Fibroblast of lung (primary cell): Measurements from ENCODE around the gene PECR. TPM values are rescaled to one million over a fixed set of nuclear protein-coding genes. Genes with fewer than 3 reads are reported as not detected.

Experiments used
- DNase-seq, 2 donors: peaks; one replicate each; pipeline versions ENCODE4 v3.0.0 to v3.0.0-alpha.2; 2010; ENCODE audit warnings: low read depth in 2 of 2
- H2AFZ ChIP-seq: 2 replicates; pipeline ENCODE4 v1.5.1; 2012; ENCODE audit warnings: low read length, control low read depth, inconsistent platforms
- H3K27ac ChIP-seq: 2 replicates; pipeline ENCODE4 v1.5.1; 2011; ENCODE audit warnings: low read length, control low read depth; ENCODE audit not compliant: insufficient read depth
- H3K27me3 ChIP-seq: 2 replicates; pipeline ENCODE4 v1.5.1; 2011; ENCODE audit warnings: mild to moderate bottlenecking, low read length; ENCODE audit not compliant: control insufficient read depth, insufficient read depth
- H3K36me3 ChIP-seq: 2 replicates; pipeline ENCODE4 v1.5.1; 2011; ENCODE audit warnings: low read length; ENCODE audit not compliant: control insufficient read depth, insufficient read depth
- H3K4me1 ChIP-seq: 2 replicates; pipeline ENCODE4 v1.5.1; 2011; ENCODE audit warnings: low read length; ENCODE audit not compliant: control insufficient read depth, insufficient read depth; ENCODE audit errors: extremely low read depth
- H3K4me2 ChIP-seq: 2 replicates; pipeline ENCODE4 v1.5.1; 2011; ENCODE audit warnings: low read length, control low read depth; ENCODE audit not compliant: insufficient read depth; ENCODE audit errors: extremely low read depth
- H3K4me3 ChIP-seq, 4 experiments: fragments of 200-600 bp in 1 of 4; sonication (generic) in 1 of 4; replicated peaks in 1 of 4; 2 replicates each; pipeline ENCODE4 v1.5.1; 2011 to 2016; ENCODE audit warnings: low read length in 4 of 4, low read depth in 3 of 4, mild to moderate bottlenecking in 3 of 4, control low read depth in 2 of 4, inconsistent platforms in 1 of 4, mixed read lengths in 1 of 4; ENCODE audit not compliant: insufficient read depth in 1 of 4; ENCODE audit errors: control extremely low read depth in 1 of 4
- H3K79me2 ChIP-seq: 2 replicates; pipeline ENCODE4 v1.5.1; 2012; ENCODE audit warnings: mild to moderate bottlenecking, low read length, inconsistent platforms; ENCODE audit not compliant: control insufficient read depth, insufficient read depth
- H3K9ac ChIP-seq: 2 replicates; pipeline ENCODE4 v1.5.1; 2011; ENCODE audit warnings: mild to moderate bottlenecking, low read length, control low read depth; ENCODE audit not compliant: insufficient read depth
- H3K9me3 ChIP-seq: 2 replicates; pipeline ENCODE4 v1.5.1; 2012; ENCODE audit warnings: low read depth, low read length; ENCODE audit not compliant: control insufficient read depth, insufficient read depth
- H4K20me1 ChIP-seq: 2 replicates; pipeline ENCODE4 v1.5.1; 2011; ENCODE audit warnings: low read length; ENCODE audit not compliant: control insufficient read depth, insufficient read depth; ENCODE audit errors: extremely low read depth
- EZH2 ChIP-seq: IDR thresholded peaks from 2 replicates; pipeline ENCODE4 v1.5.1; 2012; ENCODE audit warnings: low read length, control low read depth, mild to moderate bottlenecking; ENCODE audit errors: missing control alignments
- polyA plus RNA-seq, 2 donors: library from polyadenylated mRNA; depleted of rRNA in 1 of 2; stranded (reverse) in 1 of 2; unstranded in 1 of 2; fragments of >200 nt; gene quantifications; 2 replicates each; pipeline ENCODE4 v1.2.1, GENCODE V29; 2011 to 2012; ENCODE audit warnings: missing spikeins in 1 of 2
- total RNA-seq: library from RNA; depleted of rRNA; stranded (reverse); fragments of >200 nt; gene quantifications from 2 replicates; pipeline ENCODE4 v1.2.1, GENCODE V29; 2014
- TF ChIP-seq, protein P1 (sequence below), 2 donors: IDR thresholded peaks in 1 of 2; conservative IDR thresholded peaks in 1 of 2; 1 replicate in 1 of 2; 2 replicates in 1 of 2; pipeline ENCODE4 v1.5.1; 2011 to 2012; ENCODE audit warnings: low read length in 2 of 2, control low read depth in 1 of 2, inconsistent platforms in 1 of 2, low read depth in 1 of 2, mild to moderate bottlenecking in 1 of 2

Gene PECR
- total and polyA plus RNA-seq, 2 donors (not counting 1 experiment from before 2014, with no cell fraction given), result 11.7 to 19.3 TPM

DNA sequence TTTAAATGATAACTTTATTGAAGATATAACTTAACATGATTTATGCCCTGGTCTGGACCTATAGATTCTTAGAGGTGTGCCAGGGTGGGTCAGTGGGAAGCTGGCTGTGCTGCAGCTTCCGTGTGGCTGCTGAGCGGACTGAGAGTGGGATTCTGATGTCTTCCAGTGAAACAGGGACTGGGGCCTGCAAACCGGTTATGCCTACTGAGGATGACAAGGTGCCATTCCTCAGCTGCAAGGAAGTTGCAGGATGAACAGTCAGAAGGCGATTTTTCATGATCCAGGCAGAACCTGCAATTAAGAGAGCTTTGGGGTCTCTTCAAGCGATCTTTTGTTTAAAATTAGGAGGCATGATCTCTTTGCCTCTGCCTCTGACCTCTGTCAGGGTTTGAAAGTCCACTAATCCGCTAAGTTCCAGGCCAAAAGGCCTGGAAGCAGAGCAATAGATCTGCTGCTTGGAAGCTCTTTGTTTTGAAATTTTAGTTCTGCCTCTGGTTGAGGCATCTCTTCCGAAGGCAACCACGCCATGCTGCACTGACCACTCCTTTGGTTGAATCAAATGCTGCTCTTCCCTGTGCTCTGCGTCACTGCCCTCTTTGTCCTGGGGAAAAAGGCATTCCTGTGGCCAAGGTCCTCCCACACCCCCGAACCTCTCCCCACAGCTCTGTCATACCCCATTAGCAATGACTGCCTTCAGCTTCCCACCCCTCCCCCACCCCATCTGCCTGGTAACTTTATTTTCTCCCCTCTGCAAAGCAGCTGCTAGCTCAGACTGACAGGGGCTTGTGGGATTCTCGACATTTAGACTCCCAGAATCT, 2.1 kb upstream of the PECR start:
- Histone ChIP-seq H3K27ac (no peak overlapping the region), H3K27me3 (no peaks in the 10 kb centered on the region)
- peak; percentile 31 to 98 for DNase-seq

DNA sequence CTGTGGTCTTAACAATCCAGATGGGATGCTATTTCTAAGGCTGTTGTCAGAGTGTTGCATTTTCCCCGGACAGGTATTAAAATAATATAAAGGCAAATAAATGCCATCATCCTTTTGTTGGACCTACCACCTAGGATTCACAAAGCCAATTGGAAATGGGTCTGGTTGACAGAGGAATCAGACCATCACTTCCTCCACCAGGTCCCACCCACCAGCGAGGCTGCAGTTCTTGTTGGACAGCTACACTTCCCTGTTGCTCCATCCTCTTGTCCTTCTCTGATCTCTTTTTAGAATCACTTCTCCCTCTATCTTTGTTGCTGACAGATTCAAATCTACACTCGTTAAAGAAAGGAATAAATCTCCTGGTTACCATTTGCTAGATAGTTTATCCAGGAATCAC, 1.2 kb upstream of the PECR start:
- peak in 1 of 2 donors; percentile 30 for DNase-seq
- Histone ChIP-seq H3K36me3 (no peaks in the 10 kb centered on the region), H3K9ac (no peak overlapping the region), H3K9me3 (no peaks in the 10 kb centered on the region), H3K4me3 (no peak overlapping the region), H3K27me3 (no peaks in the 10 kb centered on the region), H3K79me2 (no peaks in the 10 kb centered on the region), H3K27ac (no peak overlapping the region), H4K20me1 (no peaks in the 10 kb centered on the region), H2AFZ (no peak overlapping the region), H3K4me2 (no peak overlapping the region), H3K4me1 (no peaks in the 10 kb centered on the region)
- TF ChIP-seq, protein P1, sequence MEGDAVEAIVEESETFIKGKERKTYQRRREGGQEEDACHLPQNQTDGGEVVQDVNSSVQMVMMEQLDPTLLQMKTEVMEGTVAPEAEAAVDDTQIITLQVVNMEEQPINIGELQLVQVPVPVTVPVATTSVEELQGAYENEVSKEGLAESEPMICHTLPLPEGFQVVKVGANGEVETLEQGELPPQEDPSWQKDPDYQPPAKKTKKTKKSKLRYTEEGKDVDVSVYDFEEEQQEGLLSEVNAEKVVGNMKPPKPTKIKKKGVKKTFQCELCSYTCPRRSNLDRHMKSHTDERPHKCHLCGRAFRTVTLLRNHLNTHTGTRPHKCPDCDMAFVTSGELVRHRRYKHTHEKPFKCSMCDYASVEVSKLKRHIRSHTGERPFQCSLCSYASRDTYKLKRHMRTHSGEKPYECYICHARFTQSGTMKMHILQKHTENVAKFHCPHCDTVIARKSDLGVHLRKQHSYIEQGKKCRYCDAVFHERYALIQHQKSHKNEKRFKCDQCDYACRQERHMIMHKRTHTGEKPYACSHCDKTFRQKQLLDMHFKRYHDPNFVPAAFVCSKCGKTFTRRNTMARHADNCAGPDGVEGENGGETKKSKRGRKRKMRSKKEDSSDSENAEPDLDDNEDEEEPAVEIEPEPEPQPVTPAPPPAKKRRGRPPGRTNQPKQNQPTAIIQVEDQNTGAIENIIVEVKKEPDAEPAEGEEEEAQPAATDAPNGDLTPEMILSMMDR (conservative IDR thresholded peaks at IDR 0.05 in 1 of 2, IDR thresholded peaks at IDR 0.05 in 1 of 2; ENCODE audit: low read depth in 1 of 2, low read length in 2 of 2), result no peak
- no peak for TF ChIP-seq EZH2

More for the DNA sequence above, 2.1 kb upstream of the PECR start:
- no peaks in the 10 kb centered on the region for H3K36me3 ChIP-seq
- H3K9me3 ChIP-seq, result no peaks in the 10 kb centered on the region
- H3K79me2 ChIP-seq, result no peaks in the 10 kb centered on the region
- H3K9ac ChIP-seq, result no peak overlapping the region
- H4K20me1 ChIP-seq, result no peaks in the 10 kb centered on the region
- H3K4me1 ChIP-seq, result no peaks in the 10 kb centered on the region
- no peak overlapping the region for H3K4me3 ChIP-seq
- TF ChIP-seq EZH2, result no peak
- TF ChIP-seq, protein P1 (conservative IDR thresholded peaks at IDR 0.05 in 1 of 2, IDR thresholded peaks at IDR 0.05 in 1 of 2; ENCODE audit: low read depth in 1 of 2, low read length in 2 of 2), result no peak
- no peak overlapping the region for H2AFZ ChIP-seq
- H3K4me2 ChIP-seq, result no peak overlapping the region

DNA sequence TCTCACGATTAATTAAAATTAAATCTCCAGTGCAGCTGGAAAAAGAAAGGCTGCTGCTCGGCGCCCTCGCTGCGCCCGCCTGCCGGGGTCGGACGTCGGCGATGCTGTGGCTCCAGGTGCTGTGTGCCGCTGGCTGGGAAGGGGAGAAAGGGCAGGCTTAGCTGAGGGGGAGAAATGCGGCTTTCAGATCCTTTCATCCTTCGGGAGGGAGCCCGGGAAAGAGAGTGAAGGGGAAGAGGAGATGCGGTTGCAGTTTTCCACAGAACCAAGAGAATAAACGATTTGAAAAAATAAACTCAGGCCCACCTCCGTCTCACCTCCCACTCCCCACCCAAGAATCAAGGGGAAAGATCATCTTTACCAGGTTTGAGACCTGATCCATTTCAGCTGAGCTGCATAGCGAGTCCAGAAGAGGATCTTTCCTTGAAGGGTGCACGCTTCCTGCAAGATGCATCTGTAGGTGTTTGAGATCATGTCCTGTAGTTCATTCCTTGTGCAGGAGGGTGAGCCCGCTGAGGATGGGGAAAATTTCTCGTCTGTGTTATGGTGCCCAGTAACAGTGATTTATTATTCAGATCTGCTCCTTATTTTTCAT, 605 bp upstream of the PECR start:
- Histone ChIP-seq H3K4me3 (peak overlapping the region; percentile 73 to 89 (median 78)), H2AFZ (peak overlapping the region; percentile 60), H3K9ac (peak overlapping the region; percentile 43), H3K4me2 (peak overlapping the region; percentile 73), H3K36me3 (no peaks in the 10 kb centered on the region), H4K20me1 (no peaks in the 10 kb centered on the region), H3K9me3 (no peaks in the 10 kb centered on the region), H3K27me3 (no peaks in the 10 kb centered on the region), H3K79me2 (no peaks in the 10 kb centered on the region), H3K27ac (no peak overlapping the region), H3K4me1 (no peaks in the 10 kb centered on the region)
- no peak for TF ChIP-seq EZH2
- TF ChIP-seq, protein P1 (conservative IDR thresholded peaks at IDR 0.05 in 1 of 2, IDR thresholded peaks at IDR 0.05 in 1 of 2; ENCODE audit: low read depth in 1 of 2, low read length in 2 of 2), result no peak
- DNase-seq, result no peak
